Heart left ventricle (tissue), 16 donors: ENCODE results near the gene LIPE. TPM values are rescaled to one million over a fixed set of nuclear protein-coding genes. Genes with fewer than 3 reads are reported as not detected.

Experiments used
- ATAC-seq, 4 donors: fragments of 200-7000 bp; cut with Tn5 transposase; one replicate each; pipeline ENCODE4 v1.9.1; 2020 to 2022; ENCODE audit warnings: moderate library complexity in 4 of 4, mild to moderate bottlenecking in 3 of 4, moderate number of reproducible peaks in 1 of 4
- DNase-seq, 5 donors: peaks; one replicate each; pipeline ENCODE4 v3.0.0-alpha.2; 2020
- H3K27ac ChIP-seq, 12 donors: fragments of 200-600 bp; sonication (generic) in 4 of 12; one replicate each; pipeline versions ENCODE4 v1.5.0 to v1.8.0; 2016 to 2022; ENCODE audit warnings: mild to moderate bottlenecking in 2 of 12
- H3K27me3 ChIP-seq, 9 donors: fragments of 200-600 bp; sonication (generic) in 2 of 9; one replicate each; pipeline versions ENCODE4 v1.5.1 to v1.8.0; 2016 to 2022; ENCODE audit warnings: mild to moderate bottlenecking in 3 of 9
- H3K36me3 ChIP-seq, 9 donors: fragments of 200-600 bp; sonication (generic) in 2 of 9; one replicate each; pipeline versions ENCODE4 v1.5.0 to v1.8.0; 2018 to 2022; ENCODE audit warnings: mild to moderate bottlenecking in 2 of 9
- H3K4me1 ChIP-seq, 12 donors: fragments of 200-600 bp; sonication (generic) in 4 of 12; one replicate each; pipeline versions ENCODE4 v1.5.0 to v1.8.0; 2016 to 2022; ENCODE audit warnings: mild to moderate bottlenecking in 3 of 12
- H3K4me3 ChIP-seq, 12 donors: fragments of 200-600 bp; sonication (generic) in 4 of 12; one replicate each; pipeline versions ENCODE4 v1.5.0 to v1.8.0; 2017 to 2022; ENCODE audit warnings: mild to moderate bottlenecking in 9 of 12, moderate library complexity in 4 of 12
- H3K9me3 ChIP-seq, 12 donors: fragments of 200-600 bp; sonication (generic) in 4 of 12; one replicate each; pipeline versions ENCODE4 v1.5.0 to v1.8.0; 2016 to 2022; ENCODE audit warnings: mild to moderate bottlenecking in 1 of 12
- POLR2A ChIP-seq, 2 donors: fragments of 450-650 bp; IDR thresholded peaks; one replicate each; pipeline ENCODE4 v1.6.1; 2017; ENCODE audit warnings: antibody characterized with exemption in 2 of 2, mild to moderate bottlenecking in 2 of 2, moderate library complexity in 2 of 2
- WGBS, 4 donors: extraction: QIAGEN DNeasy Blood & Tissue Kit in 2 of 4; methylation state at CpG; one replicate each; pipeline versions ENCODE4 v1.1.5 to v1.1.7; 2013 to 2018; 5-methylcytosine and 5-hydroxymethylcytosine counted together
- intact Hi-C, 10 donors: fragments of 100-400 bp; cut with DNase I; formaldehyde crosslinking; loops; one replicate each; pipeline versions ENCODE4 v1.11.1 to v1.14.2; 2022
- polyA plus RNA-seq, 2 donors: library from polyadenylated mRNA; stranded (reverse); fragments of 200-250 nt; gene quantifications; one replicate each; pipeline ENCODE4 v1.2.3, GENCODE V29; 2013
- total RNA-seq, 9 donors: library from RNA; depleted of rRNA in 2 of 9; stranded (reverse); fragments of >200 nt in 2 of 9; fragmentation: NEBNext Ultra II Directional in 3 of 9; extraction: Animal tissue kit (Norgen Biotek cat#: 25700) in 3 of 9; gene quantifications; one replicate each; pipeline versions ENCODE4 v1.1.0 to v1.2.4, GENCODE V29; 2016 to 2023
- TF ChIP-seq, protein P1 (sequence below), 12 donors: fragments of 200-600 bp; sonication (generic) in 4 of 12; IDR thresholded peaks; one replicate each; pipeline versions ENCODE4 v1.5.0 to v1.8.0; 2018 to 2022; ENCODE audit warnings: antibody characterized with exemption in 12 of 12, mild to moderate bottlenecking in 5 of 12
- donor health status: ischemic (EF 13 %, LVEDD 7.1; RV severe dilation, severe dysfunction).
- donor health status: healthy with polysubstance abuse.
- donor health status: DM: no; HTN: yes; CAD: no.
- donor health status: DM: no; HTN: no; CAD: no.
- donor health status: ischemic (EF 25% LVEDD 6.9; RV normal size, moderate dysfunction).
- donor health status: ischemic (EF 25% LVEDD 5.7; RV mildly dilated, moderate dysfunction).
- donor health status: healthy.
- donor health status: DM: yes; HTN: yes; CAD: no.
- donor health status: ischemic (EF 35%, LVEDD 5.7; RV mildly dilated, moderate dysfunction).
- donor health status: nonischemic (EF 11% LVEDD 7.7; RV severe dilation, severe dysfunction).
- donor health status: DM: yes; HTN: yes; CAD: no.
- donor health status: PGD.
- donor health status: ischemic (EF 29% LVEDD 5.4; RV normal size, mild dysfunction).
- donor health status: nonischemic (EF 23%, LVEDD 6.1; RV moderate dilation, normal function).

The LIPE gene
- total and polyA plus RNA-seq, 11 donors, result 34.7 to 111 (median 57.3) TPM

DNA sequence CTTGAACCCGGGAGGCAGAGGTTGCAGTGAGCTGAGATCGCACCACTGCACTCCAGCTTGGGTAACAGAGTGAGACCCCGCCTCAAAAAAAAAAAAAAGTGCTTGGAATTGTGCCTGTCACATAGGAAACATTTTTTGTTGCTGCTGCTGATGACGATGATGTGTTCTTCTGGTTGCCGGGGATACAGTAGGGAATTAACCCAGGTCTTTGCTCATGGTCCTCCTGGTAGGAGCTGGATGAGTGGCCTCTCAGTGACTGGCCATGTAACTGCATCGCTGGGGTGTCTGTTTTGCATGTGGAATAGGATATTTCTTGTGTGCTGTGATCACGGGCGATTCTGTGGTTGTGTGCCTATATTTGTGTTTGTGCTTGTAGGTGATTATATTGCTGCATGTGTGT lies 32.4 kb downstream of the LIPE start:
- intact Hi-C loops, result no loop called here
- H3K4me3 ChIP-seq, result no peak overlapping the region
- ATAC-seq (no peak), DNase-seq (no peak)
- no peak for TF ChIP-seq POLR2A (IDR thresholded peaks at IDR 0.05)
- TF ChIP-seq, protein P1, sequence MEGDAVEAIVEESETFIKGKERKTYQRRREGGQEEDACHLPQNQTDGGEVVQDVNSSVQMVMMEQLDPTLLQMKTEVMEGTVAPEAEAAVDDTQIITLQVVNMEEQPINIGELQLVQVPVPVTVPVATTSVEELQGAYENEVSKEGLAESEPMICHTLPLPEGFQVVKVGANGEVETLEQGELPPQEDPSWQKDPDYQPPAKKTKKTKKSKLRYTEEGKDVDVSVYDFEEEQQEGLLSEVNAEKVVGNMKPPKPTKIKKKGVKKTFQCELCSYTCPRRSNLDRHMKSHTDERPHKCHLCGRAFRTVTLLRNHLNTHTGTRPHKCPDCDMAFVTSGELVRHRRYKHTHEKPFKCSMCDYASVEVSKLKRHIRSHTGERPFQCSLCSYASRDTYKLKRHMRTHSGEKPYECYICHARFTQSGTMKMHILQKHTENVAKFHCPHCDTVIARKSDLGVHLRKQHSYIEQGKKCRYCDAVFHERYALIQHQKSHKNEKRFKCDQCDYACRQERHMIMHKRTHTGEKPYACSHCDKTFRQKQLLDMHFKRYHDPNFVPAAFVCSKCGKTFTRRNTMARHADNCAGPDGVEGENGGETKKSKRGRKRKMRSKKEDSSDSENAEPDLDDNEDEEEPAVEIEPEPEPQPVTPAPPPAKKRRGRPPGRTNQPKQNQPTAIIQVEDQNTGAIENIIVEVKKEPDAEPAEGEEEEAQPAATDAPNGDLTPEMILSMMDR (IDR thresholded peaks at IDR 0.05), result no peak
- H3K36me3 ChIP-seq, result no peaks in the 10 kb centered on the region
- peaks cover 0 to 12% (median 6%) of the 10 kb centered on the region in 9 donors for H3K27me3 ChIP-seq
- H3K9me3 ChIP-seq, result no peaks in the 10 kb centered on the region
- WGBS, 4 donors, result 78 to 91% (median 85%) methylated on average over 8 of the region's 8 CpGs
- H3K27ac ChIP-seq, result no peak overlapping the region
- H3K4me1 ChIP-seq, result peaks cover 0 to 21% (median 12%) of the 10 kb centered on the region in 12 donors

DNA sequence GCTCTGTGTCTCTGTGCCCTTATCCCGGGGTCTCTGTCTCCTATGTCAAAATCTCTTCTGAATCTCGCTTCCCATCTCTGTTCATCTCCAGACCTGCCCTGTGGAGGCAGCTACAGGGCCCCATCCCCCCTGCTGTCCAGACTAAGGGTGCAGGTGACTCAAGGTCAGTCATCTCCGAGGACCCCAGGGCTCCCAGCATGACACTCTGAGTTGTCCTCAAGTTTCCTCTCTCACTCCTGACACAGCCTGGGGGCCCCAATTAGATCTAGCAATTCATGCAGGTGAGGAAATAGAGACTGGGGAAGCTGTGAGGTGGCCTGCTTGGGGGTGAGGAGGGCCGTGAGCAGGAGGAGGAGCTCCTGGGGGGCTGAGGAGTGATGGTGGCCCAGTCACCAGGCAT lies 35.0 kb downstream of the LIPE start:
- H3K36me3 ChIP-seq, result no peaks in the 10 kb centered on the region
- TF ChIP-seq, protein P1 (IDR thresholded peaks at IDR 0.05), result no peak
- no peak for TF ChIP-seq POLR2A (IDR thresholded peaks at IDR 0.05)
- no peaks in the 10 kb centered on the region for H3K9me3 ChIP-seq
- no peak overlapping the region for H3K27ac ChIP-seq
- no peak for ATAC-seq
- no peak overlapping the region for H3K4me3 ChIP-seq
- WGBS, 4 donors, result 71 to 84% (median 75%) methylated on average over 4 of the region's 4 CpGs
- no peak for DNase-seq
- peaks cover 0 to 15% (median 7%) of the 10 kb centered on the region in 12 donors for H3K4me1 ChIP-seq
- H3K27me3 ChIP-seq, result peaks cover 0 to 36% (median 14%) of the 10 kb centered on the region in 9 donors
- intact Hi-C loops, result no loop called here

DNA sequence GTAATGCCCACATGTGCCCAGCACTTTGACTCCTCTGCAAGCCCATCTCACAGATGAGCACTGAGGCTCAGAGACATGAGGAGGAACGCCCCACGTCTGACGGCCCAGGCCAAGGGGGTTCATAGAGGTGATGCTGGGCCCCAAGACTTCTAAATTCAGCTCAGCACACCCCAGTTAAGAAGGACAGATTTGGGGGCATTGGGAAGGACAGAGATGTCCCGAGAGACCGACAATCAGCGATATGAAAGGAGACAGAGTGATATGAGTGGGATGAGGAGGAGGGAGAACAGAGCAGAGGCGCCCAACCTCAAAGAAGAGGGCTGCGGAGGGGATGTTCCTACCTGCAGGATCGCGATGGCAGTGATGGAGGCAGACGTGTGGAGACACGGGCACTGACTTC lies 37.3 kb downstream of the LIPE start, which contains the start of gene CNFN:
Gene CNFN, minus strand, starts transcription at position 399 of the 400 bp plus-strand sequence. CDS start 1,260 bp downstream, outside the sequence.
- intact Hi-C loops, result loop anchor here in 1 of 10 donors (5.0 kb wide), 1 partner anchor 42 kb away; no protein-coding TSS in a partner anchor
- no peak for TF ChIP-seq POLR2A (IDR thresholded peaks at IDR 0.05)
- TF ChIP-seq, protein P1 (IDR thresholded peaks at IDR 0.05), result no peak
- Histone ChIP-seq H3K27me3 (peaks cover 0 to 40% (median 14%) of the 10 kb centered on the region in 9 donors), H3K9me3 (no peaks in the 10 kb centered on the region), H3K27ac (no peak within 1 kb of the TSS), H3K4me1 (peaks cover 0 to 9% (median 5%) of the 10 kb centered on the region in 12 donors), H3K4me3 (no peak within 1 kb of the TSS), H3K36me3 (no peaks in the 10 kb centered on the region)
- DNase-seq, result no peak
- 52 to 63% (median 58%) methylated on average over 12 of the region's 12 CpGs for WGBS, 4 donors
- no peak for ATAC-seq

DNA sequence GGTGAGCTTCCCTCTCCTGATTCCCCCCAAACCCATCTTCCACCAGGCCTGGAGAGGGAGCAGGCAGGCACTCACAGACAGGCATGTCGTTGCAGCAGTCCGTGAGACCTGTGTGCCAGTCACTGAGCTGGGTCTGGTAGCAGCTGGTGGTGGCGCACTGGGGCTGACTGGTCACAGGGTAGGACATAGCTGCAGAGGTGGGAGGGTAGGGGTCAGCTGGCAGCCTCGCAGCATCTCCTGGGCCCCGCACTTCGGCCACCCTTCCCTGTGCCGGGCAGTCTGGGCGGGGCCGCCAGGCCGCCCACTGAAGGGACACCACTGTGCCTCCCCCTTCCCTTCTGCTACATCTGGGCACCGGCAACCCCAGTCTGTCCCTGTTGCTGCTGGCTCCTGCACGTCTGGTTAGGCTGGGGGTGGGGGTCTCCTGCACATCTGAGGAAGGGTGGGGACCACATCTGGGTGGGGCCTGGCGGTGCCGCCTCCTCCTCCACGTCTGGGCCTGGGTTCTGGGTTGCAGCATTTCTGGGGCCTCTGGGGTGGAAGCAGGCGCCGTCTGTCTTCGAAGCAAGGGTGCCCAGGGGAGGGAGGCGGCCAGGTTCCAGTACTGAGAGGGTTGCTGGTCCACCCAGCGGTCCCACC lies 38.2 kb downstream of the LIPE start:
- peaks cover 0 to 40% (median 14%) of the 10 kb centered on the region in 9 donors for H3K27me3 ChIP-seq
- WGBS, 4 donors, result 74 to 92% (median 80%) methylated on average over 5 to 20 of the region's 20 CpGs
- peaks cover 0 to 9% (median 5%) of the 10 kb centered on the region in 12 donors for H3K4me1 ChIP-seq
- TF ChIP-seq, protein P1 (IDR thresholded peaks at IDR 0.05), result no peak
- no peak for TF ChIP-seq POLR2A (IDR thresholded peaks at IDR 0.05)
- no peaks in the 10 kb centered on the region for H3K36me3 ChIP-seq
- DNase-seq (peak in 1 of 5 donors; percentile 69), ATAC-seq (no peak)
- H3K4me3 ChIP-seq, result no peak overlapping the region
- H3K9me3 ChIP-seq, result no peaks in the 10 kb centered on the region
- H3K27ac ChIP-seq, result no peak overlapping the region
- intact Hi-C loops, result loop anchor here in 1 of 10 donors (5.0 kb wide), 1 partner anchor 43 kb away; no protein-coding TSS in a partner anchor
